ENCODE data around the gene SPEM2.
A peak's percentile ranks its signal among the peaks of the same experiment; 100 is the strongest.

The SPEM2 gene

DNA sequence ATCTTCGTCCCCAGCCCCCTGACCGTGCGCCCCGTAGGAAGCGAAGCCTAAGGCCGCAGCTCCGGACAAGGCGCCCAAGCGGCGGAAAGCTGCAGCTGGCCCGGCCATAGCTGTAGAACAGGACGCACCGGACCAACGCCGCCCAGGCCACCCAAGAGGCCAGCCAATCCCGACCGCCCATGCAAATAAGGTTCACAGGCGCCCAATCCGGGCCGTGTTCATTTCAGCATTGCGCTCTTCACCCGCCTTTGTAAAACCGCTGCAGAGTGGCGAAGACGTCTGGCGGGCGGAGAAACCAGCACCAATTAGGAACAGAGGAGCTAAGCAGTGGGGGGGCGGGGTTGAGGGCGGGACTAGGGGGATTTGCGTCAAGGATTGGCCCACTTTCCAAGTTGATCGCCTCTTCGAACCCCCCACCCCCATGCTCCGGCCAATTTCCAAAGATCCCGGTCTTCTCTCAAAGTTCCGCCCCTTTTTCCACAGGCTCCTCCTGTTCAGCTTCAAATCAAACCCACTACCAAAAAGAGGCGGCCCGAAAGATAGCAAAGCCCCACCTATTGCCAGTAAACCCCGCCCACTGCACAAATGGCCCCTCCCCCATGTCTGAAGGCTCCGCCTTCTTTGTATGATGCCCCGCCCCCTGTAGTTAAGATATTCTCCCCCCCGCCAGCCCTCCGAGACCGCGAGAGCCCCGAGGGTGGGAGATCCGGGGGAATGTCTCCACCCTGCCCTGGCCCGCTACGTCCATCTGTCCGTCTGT is 21.3 kb upstream of the SPEM2 start, which contains the start of gene TMEM256:
Gene TMEM256 (minus strand): TSS at position 121 of the 760 bp plus-strand sequence. CDS start 13 bp downstream, at position 108.
- peak; percentile 93 for DNase-seq

DNA sequence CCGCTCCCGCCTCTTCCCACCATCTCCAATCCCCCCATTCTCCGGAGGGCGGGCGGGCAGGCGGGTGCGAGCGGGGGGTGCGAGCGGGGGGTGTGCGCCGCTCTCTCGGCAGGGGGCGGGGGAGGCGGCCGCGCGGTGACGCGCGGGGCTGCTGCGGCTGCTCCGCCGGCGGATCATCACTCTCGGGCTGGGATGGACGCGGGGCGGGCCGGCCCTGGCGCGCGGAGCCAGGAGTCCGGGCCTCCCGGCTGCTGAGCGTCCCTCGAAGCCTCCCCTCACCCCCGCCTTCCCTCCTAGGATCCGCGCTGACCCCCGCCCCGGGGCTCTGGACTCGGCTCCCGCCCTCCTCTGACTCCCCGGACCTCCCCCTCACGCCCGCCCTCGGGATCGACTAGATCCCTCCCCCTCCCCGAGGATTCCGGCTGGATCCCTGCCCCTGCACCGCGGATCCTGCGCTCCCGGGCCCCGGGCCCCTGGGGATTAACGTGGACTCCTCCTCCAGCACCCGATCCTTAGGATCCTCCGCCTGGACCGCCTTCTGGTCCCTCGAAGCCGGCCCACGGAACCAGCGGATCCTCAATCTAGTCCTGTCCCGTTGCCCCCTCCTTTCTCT is 20.6 kb upstream of the SPEM2 start:
- DNase-seq = no peak

DNA sequence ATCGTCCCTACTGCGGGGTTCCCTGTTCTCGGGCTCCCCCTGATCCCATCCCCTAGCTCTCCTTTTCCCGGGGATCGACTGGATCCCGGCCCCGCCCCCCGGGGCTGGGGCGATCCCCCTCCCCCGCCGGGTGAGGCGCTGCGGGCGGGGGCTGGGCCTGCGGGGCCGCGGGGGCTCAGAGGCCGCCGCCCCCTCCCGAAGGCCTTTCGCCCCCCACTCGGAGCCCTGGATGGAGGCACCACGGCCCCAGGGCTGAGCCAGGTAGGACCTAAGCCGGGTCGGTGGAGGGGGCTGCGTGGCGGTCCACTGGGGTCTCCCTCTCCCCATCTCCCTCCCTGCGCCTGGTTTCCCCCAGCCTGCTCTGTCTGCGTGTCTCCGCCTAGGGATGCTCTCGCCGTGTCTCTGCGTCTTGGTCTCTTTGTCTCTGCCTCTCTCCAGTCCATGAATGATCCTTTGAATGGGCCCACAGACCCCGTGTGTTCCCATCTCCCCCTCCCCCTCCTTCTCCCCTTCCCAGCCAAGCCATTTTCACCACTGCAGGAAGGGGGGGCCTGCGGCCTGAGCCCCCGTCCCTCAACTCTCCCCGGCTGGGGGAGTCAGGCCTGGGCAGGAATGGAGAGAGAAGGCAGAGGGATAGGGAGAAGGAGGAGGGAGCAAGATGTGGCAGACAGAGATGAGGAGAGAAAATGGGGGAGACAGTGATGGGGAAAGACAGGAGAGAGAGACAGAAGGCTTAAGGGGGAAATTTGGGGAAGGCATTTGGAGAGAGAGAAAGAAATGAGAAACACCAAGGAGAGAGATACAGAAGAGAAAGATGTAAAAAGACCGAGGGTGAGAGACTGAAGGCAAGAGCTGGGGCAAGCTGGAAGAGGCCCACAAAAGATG is 19.8 kb upstream of the SPEM2 start:
- DNase-seq = no peak

DNA sequence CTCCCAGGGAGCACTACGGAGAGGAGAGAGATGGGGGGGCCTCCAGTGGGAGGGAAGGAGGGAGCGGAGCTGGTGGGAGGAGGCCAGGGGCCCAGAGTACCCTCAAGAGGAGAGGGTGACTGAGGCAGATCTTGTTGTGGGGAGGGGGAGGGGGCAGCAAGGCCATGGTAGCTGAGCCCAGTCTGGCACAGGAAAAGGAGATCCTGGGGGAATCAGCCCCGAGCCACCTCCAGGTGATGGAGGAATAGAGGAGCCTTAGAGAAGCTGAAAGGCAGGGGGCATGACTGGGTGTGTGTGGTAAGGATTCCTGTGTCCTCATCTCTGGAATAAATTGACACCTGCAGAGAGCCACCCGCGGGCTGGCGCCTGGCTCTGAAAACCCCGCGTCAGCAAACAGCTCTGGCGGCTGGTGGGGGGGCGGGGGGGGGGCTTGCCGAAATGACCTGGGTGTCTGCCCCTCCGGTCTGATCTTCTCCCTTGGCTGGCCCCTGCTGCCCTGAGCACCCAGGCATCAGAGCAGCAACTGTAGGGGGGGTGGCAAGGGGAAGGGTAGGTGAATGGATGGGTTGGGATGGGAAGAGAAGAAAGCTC is 19.1 kb upstream of the SPEM2 start:
- no peak for DNase-seq

DNA sequence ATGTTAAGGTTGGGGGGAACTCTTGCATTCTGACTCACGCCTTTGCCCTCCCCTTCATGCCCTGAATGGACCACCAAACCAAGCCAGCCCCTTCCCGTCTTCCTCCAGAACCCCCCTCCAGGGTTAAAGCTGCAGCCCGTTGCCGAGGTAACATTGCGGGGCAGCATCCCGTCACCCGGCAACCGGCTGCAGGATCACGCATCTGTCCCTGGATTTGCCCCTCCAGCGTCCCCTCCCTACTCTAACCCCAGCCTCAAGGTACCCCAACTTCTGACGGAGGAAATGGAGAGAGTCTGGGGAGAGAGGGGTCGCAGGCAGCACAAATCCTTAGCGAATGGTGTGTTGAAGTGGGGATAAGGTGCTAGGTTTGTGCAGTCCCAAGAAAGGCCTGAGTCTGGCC is 18.3 kb upstream of the SPEM2 start:
- no peak for DNase-seq

DNA sequence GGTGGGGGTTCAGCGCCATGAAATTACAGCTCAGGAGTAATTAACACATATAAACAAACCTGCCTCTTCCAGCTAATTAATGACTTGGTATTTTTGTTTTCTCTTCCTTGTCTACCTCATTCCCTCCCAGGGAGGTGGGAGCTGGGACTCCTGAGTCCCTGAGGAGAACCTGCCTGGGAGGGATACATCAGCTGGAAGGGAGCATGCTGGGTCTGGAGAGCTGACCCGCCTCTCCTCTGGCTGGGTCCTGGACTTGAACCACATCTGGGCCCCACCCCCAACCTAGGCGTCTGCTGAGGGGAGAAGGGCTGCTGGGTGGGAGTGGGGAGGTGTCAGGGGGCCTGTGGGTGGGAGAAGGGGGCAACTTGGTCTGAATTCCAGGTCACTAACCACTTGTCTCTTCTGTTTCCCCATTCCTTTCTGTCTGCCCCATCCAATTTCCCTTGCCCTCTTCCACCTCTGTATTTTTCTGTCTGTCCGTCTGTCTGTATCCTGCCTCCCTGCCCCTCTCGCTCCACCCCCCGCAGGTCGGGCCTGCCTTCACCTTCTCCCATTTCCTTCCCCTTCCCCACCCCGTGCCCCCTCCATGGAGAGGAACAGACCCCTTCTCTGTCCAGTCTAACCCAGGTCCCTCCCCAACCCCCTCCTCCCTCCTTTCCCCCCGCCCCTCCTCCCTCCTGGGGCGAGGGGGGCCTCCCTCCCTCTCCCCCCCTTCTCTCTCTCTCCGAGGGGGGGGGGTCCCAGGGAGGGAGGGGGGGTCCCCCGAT is 17.7 kb upstream of the SPEM2 start, which contains the start of gene NLGN2:
Gene NLGN2 (plus strand): TSS at position 361 of the 767 bp plus-strand sequence. CDS start 411 bp downstream, outside the sequence.
- DNase-seq = no peak

DNA sequence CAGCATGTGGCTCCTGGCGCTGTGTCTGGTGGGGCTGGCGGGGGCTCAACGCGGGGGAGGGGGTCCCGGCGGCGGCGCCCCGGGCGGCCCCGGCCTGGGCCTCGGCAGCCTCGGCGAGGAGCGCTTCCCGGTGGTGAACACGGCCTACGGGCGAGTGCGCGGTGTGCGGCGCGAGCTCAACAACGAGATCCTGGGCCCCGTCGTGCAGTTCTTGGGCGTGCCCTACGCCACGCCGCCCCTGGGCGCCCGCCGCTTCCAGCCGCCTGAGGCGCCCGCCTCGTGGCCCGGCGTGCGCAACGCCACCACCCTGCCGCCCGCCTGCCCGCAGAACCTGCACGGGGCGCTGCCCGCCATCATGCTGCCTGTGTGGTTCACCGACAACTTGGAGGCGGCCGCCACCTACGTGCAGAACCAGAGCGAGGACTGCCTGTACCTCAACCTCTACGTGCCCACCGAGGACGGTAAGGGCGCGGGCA is 17.1 kb upstream of the SPEM2 start:
- DNase-seq = no peak

DNA sequence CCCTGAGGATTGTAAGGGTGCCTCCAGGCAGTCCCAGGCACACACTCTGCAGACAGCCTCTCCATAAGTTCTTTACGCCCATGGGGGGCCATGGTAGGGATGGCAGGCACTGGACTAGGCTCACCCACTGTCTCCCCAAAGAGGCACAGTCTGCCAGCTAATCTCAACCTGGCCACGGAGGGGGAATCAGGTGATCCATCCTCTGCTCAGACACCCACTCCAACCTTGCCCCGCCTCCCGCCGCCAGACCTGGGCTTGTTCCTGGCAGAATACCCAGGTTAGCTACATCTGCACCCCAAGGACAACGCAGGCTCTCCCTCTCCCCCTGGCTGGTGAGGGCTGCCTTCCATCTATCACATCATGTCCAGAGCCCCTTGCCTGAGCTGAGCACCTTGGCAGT is 16.6 kb upstream of the SPEM2 start:
- DNase-seq = no peak

DNA sequence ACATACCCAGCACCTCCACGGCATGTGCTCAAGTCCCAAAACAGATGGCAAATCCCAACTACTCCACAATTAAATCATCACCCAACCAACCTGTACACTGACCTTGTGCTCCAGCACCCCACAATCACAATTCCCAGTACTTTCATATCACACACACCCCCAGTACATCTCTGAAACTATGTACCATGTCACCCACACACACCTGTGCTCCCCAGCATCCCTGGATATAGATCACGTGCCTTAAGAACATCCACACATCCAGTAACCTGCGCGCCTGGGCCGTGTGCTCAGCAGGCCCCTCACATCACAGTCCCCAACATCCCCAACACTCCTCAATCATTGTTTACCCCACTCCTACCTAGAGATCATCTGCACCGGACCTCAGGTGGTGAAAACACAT is 15.7 kb upstream of the SPEM2 start:
- no peak for DNase-seq

DNA sequence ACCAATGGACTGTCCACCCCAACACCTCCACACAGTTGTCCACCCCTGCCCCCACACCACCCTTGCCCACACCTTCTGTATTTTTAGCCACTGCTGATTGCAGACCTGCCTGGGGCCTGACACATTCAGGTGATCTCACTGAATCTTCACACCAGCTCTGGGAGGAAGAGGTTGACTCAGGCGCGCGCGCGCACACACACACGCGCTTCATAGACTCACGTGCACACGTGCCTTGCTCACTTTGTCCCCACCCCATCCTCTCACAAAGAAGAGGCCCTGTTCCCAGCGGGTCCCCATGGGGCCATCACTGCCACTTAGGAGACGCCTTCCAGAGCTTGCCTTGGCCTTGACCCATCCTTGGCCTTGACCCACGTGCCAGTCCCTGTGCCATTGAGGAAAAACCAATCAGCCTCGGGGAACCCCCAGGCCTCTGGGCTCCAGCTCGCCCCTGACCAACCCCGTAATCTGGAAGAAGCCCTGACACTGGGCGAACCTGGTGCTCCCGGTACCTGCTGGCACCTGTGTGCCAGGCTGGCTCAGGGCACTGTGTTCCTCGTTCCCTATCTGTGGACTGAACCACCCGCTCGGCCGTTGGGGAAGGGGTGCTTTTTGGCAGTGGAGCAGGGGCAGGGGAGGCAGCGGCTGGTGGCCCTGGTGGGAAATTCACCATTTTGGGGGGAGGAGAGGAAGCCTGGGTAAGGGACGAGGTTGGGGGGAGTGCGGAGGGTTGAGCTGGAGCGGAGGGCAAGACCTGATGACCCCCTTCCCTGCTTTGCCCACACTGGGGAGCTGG is 14.6 kb upstream of the SPEM2 start:
- no peak for DNase-seq

DNA sequence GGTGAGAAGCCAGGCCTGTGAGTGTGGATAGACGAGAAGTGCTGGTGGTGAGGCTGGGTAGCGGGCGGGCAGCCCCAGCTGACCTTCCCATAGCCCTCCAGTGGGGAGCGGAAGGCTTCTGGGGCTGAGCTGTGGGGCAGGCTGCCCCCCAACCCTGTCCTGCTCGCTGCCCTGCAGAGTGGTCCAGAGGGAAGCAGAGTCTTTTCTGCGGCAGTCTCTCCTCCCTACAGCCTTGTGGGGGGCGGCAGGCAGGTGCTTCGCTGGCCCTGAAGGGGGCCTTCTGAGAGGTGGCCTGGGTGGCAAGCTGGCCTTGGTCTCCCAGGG is 14.0 kb upstream of the SPEM2 start:
- no peak for DNase-seq

DNA sequence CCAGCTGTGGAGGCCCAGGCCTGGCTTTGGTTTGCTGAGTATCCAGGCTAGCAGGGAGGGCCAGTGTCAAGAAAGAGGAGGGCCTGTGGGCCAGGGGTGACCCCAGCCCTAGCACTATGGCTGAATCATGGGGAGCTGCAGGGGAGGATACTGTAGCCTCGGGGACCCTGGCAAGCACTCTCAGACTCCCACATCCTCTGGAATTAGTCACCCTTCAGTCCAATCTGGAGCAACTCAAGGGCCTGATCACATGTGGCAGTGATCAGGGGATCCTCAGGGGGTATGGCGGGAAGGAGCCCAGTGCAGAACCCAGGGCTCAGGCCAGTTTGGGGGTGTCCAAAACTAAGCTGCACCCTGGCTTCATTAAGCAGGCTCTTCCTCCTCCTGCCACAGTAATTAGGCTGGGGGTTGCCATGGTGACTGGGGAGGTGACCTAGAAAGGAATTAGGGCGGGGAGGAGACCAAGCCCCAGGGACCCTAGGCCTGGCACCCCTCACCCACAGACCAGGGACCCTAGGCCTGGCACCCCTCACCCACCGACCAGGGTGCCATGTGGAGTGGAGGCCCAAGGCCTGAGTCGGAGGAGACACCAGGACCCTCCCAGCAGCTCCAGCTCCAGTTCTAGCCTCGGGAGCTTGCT is 11.9 kb upstream of the SPEM2 start:
- DNase-seq = no peak

DNA sequence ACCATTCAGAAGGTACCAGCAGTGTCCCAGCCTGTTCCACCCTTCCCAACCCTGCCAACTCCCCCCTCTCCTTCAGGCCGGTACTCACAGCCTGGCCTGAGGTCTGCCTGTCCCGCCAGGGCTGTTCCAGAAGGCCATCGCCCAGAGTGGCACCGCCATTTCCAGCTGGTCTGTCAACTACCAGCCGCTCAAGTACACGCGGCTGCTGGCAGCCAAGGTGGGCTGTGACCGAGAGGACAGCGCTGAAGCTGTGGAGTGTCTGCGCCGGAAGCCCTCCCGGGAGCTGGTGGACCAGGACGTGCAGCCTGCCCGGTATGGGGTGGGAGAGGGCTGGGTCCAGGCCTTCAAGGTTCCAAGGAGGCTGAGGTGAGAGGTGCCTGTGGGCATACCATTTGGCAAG is 10.6 kb upstream of the SPEM2 start:
- no peak for DNase-seq

DNA sequence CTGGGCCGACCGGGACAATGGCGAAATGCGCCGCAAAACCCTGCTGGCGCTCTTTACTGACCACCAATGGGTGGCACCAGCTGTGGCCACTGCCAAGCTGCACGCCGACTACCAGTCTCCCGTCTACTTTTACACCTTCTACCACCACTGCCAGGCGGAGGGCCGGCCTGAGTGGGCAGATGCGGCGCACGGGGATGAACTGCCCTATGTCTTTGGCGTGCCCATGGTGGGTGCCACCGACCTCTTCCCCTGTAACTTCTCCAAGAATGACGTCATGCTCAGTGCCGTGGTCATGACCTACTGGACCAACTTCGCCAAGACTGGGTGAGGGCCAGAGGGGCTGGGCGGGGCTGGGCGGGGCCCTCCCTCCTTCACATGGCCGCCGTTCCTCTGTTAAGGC is 9.6 kb upstream of the SPEM2 start:
- no peak for DNase-seq

DNA sequence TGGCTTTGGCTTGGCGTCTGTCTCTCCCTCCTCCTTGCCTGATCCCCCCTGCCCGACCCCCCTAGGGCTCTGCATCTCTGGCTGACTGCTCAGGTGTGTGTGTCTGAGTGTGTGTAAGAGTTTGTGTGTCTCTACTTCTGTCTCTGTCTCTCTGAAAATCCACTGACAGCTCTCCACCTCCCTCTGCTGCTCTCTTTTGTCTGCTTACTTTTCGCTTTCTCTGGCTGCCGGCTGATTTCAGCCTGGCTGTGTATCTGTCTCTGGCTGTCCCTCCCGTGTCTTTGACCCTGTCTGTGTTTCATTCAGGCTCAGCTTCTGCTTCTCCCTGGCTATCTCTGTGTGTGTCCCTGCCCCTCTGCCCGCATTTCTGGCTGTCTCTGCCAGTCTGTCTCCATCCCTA is 9.1 kb upstream of the SPEM2 start:
- DNase-seq = no peak

DNA sequence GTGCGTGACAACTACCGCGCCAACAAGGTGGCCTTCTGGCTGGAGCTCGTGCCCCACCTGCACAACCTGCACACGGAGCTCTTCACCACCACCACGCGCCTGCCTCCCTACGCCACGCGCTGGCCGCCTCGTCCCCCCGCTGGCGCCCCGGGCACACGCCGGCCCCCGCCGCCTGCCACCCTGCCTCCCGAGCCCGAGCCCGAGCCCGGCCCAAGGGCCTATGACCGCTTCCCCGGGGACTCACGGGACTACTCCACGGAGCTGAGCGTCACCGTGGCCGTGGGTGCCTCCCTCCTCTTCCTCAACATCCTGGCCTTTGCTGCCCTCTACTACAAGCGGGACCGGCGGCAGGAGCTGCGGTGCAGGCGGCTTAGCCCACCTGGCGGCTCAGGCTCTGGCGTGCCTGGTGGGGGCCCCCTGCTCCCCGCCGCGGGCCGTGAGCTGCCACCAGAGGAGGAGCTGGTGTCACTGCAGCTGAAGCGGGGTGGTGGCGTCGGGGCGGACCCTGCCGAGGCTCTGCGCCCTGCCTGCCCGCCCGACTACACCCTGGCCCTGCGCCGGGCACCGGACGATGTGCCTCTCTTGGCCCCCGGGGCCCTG is 8.3 kb upstream of the SPEM2 start:
- no peak for DNase-seq

DNA sequence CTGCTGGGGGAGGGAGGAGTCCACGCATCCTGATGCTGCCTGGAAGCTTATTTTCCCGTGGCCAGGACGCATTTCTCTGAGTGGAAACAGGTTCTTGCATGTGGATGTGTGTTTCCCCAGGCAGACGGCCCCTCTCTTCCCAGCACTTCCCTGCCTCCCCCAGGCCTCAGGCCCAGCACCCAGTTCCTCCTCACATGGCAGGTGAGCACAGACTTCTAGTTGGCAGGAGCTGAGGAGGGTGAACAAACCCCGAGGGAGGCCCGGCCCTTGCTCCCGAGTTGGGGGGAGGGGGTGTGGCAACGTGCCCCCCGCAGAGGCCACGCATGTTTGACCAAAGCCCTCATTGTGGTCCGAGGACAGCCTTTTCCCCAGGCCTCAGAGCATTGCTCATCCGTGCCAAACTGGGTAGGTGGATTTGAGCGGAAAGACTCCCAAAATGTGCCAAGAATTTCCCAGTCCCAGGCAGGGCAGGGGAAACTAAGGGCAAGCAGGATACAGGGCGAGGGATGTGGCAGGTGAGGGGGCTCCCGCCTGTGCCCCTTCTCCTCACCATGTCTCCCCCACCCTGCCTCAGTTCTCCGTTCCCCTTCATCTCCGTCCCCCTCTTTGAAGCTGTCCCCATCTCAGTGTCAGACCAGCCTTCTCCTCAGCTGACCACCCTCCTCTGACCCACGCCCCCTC is 6.8 kb upstream of the SPEM2 start:
- no peak for DNase-seq

DNA sequence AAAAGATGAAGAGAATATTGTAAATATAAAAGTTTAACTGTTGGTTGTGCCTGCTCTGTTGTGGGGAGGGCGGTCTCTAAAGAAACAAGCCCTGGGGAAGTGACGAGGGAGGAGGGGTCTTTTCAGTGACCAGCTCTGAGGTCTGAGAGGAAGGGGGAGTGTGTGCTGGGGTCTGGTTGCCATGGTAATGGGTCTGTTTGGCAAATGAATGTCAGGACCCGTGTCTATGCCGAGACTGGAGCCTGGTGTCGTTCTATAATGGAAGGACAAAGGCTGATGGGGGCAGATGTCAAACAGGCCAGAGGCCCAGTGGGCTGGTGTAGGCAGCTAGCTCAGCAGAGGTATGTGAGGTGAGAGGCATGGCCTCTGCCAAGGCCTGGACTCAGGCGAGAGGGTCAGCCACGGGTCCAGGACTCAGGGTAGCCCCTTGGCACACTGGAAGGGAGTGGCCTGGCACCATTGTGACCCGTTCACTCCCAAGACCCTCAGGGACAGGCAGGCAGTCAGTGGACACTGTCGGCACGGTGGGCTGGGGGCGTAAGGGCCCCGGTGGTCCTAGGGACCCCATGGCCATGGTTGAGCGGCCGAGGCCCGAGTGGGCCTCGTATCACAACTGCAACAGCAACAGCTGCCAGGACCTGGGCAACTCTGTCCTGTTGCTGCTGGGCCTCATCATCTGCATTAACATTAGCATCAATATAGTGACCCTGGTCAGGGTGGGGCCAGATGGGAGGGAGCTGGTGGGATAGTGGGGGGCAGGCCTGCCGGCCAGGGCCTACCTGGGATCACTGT is 5.4 kb upstream of the SPEM2 start, which contains the start of gene SPEM1:
Gene SPEM1 (plus strand): TSS at position 506 of the 792 bp plus-strand sequence. CDS start 61 bp downstream, at position 567.
- no peak for DNase-seq

DNA sequence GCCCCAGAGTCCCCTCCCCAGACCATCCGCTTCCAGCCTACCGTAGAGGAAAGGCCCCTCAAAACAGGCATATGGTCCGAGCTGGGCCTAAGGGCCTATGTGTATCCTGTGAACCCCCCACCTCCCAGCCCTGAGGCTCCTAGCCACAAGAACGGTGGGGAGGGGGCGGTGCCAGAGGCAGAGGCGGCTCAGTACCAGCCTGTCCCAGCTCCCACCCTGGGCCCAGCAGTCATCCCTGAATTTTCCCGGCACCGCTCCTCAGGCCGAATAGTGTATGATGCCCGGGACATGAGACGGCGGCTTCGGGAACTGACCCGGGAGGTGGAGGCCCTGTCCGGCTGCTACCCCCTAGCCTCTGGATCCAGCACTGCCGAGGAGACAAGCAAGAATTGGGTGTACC is 4.2 kb upstream of the SPEM2 start:
- no peak for DNase-seq
